Activated CD4-positive, alpha-beta T cell treated with anti-CD3 and anti-CD28 coated beads, Interleukin-2, amount 10 ng/mL, durations not matched to agents 24 days and 14 days (primary cell): ENCODE results near the gene CHRDL2. TPM values are rescaled to one million over a fixed set of nuclear protein-coding genes. Genes with fewer than 3 reads are reported as not detected.
A peak's percentile ranks its signal among the peaks of the same experiment; 100 is the strongest.

Source experiments
- DNase-seq: peaks from one replicate; pipeline ENCODE4 v3.0.0; 2022
- H3K27ac Mint-ChIP-seq: one replicate; pipeline ENCODE4 v1.8.0; 2022; ENCODE audit warnings: mild to moderate bottlenecking, mixed read lengths
- H3K27me3 Mint-ChIP-seq: one replicate; pipeline ENCODE4 v1.8.0; 2022; ENCODE audit warnings: mixed read lengths
- H3K36me3 Mint-ChIP-seq: one replicate; pipeline ENCODE4 v1.8.0; 2022; ENCODE audit warnings: low read depth, mild to moderate bottlenecking, mixed read lengths
- H3K4me1 Mint-ChIP-seq: one replicate; pipeline ENCODE4 v1.8.0; 2021; ENCODE audit warnings: mixed read lengths
- H3K4me3 Mint-ChIP-seq: one replicate; pipeline ENCODE4 v1.8.0; 2022; ENCODE audit warnings: mild to moderate bottlenecking, moderate library complexity, mixed read lengths
- H3K9me3 Mint-ChIP-seq: one replicate; pipeline ENCODE4 v1.8.0; 2021; ENCODE audit warnings: mixed read lengths
- intact Hi-C: fragments of 100-400 bp; cut with micrococcal nuclease; formaldehyde crosslinking; loops from one replicate; pipeline ENCODE4 v1.15.1; 2023
- total RNA-seq: library from RNA; stranded (reverse); gene quantifications from 2 replicates; pipeline ENCODE4 v1.2.3, GENCODE V29; 2022

CHRDL2 gene
- total RNA-seq, 1 donor from 2014 or later, result not detected

GRCh38 chr11:74736031-74736430 lies 4.8 kb upstream of the CHRDL2 start:
- intact Hi-C loops, result no loop called here
- Mint-ChIP-seq H3K4me1 (peaks cover 5% of the 10 kb centered on the region), H3K9me3 (no peaks in the 10 kb centered on the region), H3K27me3 (peaks cover 56% of the 10 kb centered on the region), H3K27ac (no peak overlapping the region), H3K4me3 (no peak overlapping the region), H3K36me3 (no peaks in the 10 kb centered on the region)
- DNase-seq, result no peak

- H3K9me3 Mint-ChIP-seq, result no peaks in the 10 kb centered on the region
- H3K36me3 Mint-ChIP-seq, result no peaks in the 10 kb centered on the region
- H3K4me3 Mint-ChIP-seq, result no peak overlapping the region
- DNase-seq, result no peak
- H3K27me3 Mint-ChIP-seq, result peaks cover 62% of the 10 kb centered on the region
- intact Hi-C loops, result no loop called here
- H3K4me1 Mint-ChIP-seq, result peaks cover 5% of the 10 kb centered on the region
- no peak overlapping the region for H3K27ac Mint-ChIP-seq
Observed at GRCh38 chr11:74735365-74735928, 4.2 kb upstream of the CHRDL2 start.

GRCh38 chr11:74734559-74734925 lies 3.3 kb upstream of the CHRDL2 start:
- Mint-ChIP-seq H3K27ac (no peak overlapping the region), H3K4me3 (no peak overlapping the region), H3K4me1 (peaks cover 2% of the 10 kb centered on the region), H3K9me3 (no peaks in the 10 kb centered on the region), H3K36me3 (no peaks in the 10 kb centered on the region), H3K27me3 (peaks cover 67% of the 10 kb centered on the region)
- intact Hi-C loops, result no loop called here
- no peak for DNase-seq

- no peak for DNase-seq
- Mint-ChIP-seq H3K27me3 (peaks cover 67% of the 10 kb centered on the region), H3K4me1 (no peaks in the 10 kb centered on the region), H3K36me3 (no peaks in the 10 kb centered on the region), H3K4me3 (no peak overlapping the region), H3K9me3 (no peaks in the 10 kb centered on the region), H3K27ac (no peak overlapping the region)
- intact Hi-C loops, result no loop called here
Observed at GRCh38 chr11:74730571-74731260, 510 bp downstream of the CHRDL2 start.

GRCh38 chr11:74729397-74729796 lies 1.8 kb downstream of the CHRDL2 start:
- Mint-ChIP-seq H3K27me3 (peaks cover 70% of the 10 kb centered on the region), H3K36me3 (no peaks in the 10 kb centered on the region), H3K4me3 (no peak overlapping the region), H3K27ac (no peak overlapping the region), H3K4me1 (no peaks in the 10 kb centered on the region), H3K9me3 (no peaks in the 10 kb centered on the region)
- intact Hi-C loops, result loop anchor here (10.0 kb wide), 2 partner anchors 115 to 275 kb away; no protein-coding TSS in a partner anchor
- no peak for DNase-seq

GRCh38 chr11:74726547-74727182 lies 4.6 kb downstream of the CHRDL2 start:
- Mint-ChIP-seq H3K36me3 (no peaks in the 10 kb centered on the region), H3K27me3 (peaks cover 56% of the 10 kb centered on the region), H3K9me3 (no peaks in the 10 kb centered on the region), H3K4me1 (no peaks in the 10 kb centered on the region), H3K27ac (no peak overlapping the region), H3K4me3 (no peak overlapping the region)
- DNase-seq, result peak; percentile 85
- intact Hi-C loops, result loop anchor here (1.0 to 10.0 kb wide), 3 partner anchors 24 to 272 kb away; no protein-coding TSS in a partner anchor

GRCh38 chr11:74725701-74726100 lies 5.5 kb downstream of the CHRDL2 start:
- Mint-ChIP-seq H3K27ac (no peak overlapping the region), H3K27me3 (peaks cover 51% of the 10 kb centered on the region), H3K9me3 (no peaks in the 10 kb centered on the region), H3K4me1 (no peaks in the 10 kb centered on the region), H3K36me3 (no peaks in the 10 kb centered on the region), H3K4me3 (no peak overlapping the region)
- intact Hi-C loops, result loop anchor here (1.0 to 10.0 kb wide), 3 partner anchors 23 to 271 kb away; no protein-coding TSS in a partner anchor
- no peak for DNase-seq

GRCh38 chr11:74723511-74723910 lies 7.7 kb downstream of the CHRDL2 start:
- no peak for DNase-seq
- intact Hi-C loops, result loop anchor here (10.0 kb wide), 2 partner anchors 109 to 269 kb away; no protein-coding TSS in a partner anchor
- H3K27me3 Mint-ChIP-seq, result peaks cover 31% of the 10 kb centered on the region
- H3K4me3 Mint-ChIP-seq, result no peak overlapping the region
- no peaks in the 10 kb centered on the region for H3K36me3 Mint-ChIP-seq
- H3K27ac Mint-ChIP-seq, result no peak overlapping the region
- H3K4me1 Mint-ChIP-seq, result no peaks in the 10 kb centered on the region
- H3K9me3 Mint-ChIP-seq, result no peaks in the 10 kb centered on the region

GRCh38 chr11:74721479-74721835 lies 9.8 kb downstream of the CHRDL2 start:
- intact Hi-C loops, result loop anchor here (10.0 kb wide), 2 partner anchors 107 to 267 kb away; no protein-coding TSS in a partner anchor
- no peaks in the 10 kb centered on the region for H3K4me1 Mint-ChIP-seq
- H3K9me3 Mint-ChIP-seq, result no peaks in the 10 kb centered on the region
- DNase-seq, result no peak
- H3K36me3 Mint-ChIP-seq, result no peaks in the 10 kb centered on the region
- no peak overlapping the region for H3K4me3 Mint-ChIP-seq
- no peak overlapping the region for H3K27ac Mint-ChIP-seq
- H3K27me3 Mint-ChIP-seq, result peaks cover 25% of the 10 kb centered on the region

- H3K4me3 Mint-ChIP-seq, result no peak overlapping the region
- intact Hi-C loops, result loop anchor here (10.0 kb wide), 2 partner anchors 106 to 266 kb away; no protein-coding TSS in a partner anchor
- no peak for DNase-seq
- no peaks in the 10 kb centered on the region for H3K36me3 Mint-ChIP-seq
- H3K9me3 Mint-ChIP-seq, result no peaks in the 10 kb centered on the region
- H3K27ac Mint-ChIP-seq, result no peak overlapping the region
- H3K27me3 Mint-ChIP-seq, result peaks cover 23% of the 10 kb centered on the region
- no peaks in the 10 kb centered on the region for H3K4me1 Mint-ChIP-seq
Observed at GRCh38 chr11:74720596-74721478, 10.4 kb downstream of the CHRDL2 start.

GRCh38 chr11:74719011-74719410 lies 12.2 kb downstream of the CHRDL2 start:
- Mint-ChIP-seq H3K36me3 (no peaks in the 10 kb centered on the region), H3K27ac (no peak overlapping the region), H3K4me3 (no peak overlapping the region), H3K4me1 (peaks cover 2% of the 10 kb centered on the region), H3K9me3 (no peaks in the 10 kb centered on the region), H3K27me3 (peaks cover 10% of the 10 kb centered on the region)
- intact Hi-C loops, result no loop called here
- no peak for DNase-seq

- Mint-ChIP-seq H3K9me3 (no peaks in the 10 kb centered on the region), H3K27me3 (peaks cover 2% of the 10 kb centered on the region), H3K27ac (no peak overlapping the region), H3K4me1 (peaks cover 2% of the 10 kb centered on the region), H3K4me3 (no peak overlapping the region), H3K36me3 (no peaks in the 10 kb centered on the region)
- DNase-seq, result no peak
- intact Hi-C loops, result no loop called here
Observed at GRCh38 chr11:74717221-74717969, 13.8 kb downstream of the CHRDL2 start.

- no peak overlapping the region for H3K4me3 Mint-ChIP-seq
- peaks cover 2% of the 10 kb centered on the region for H3K27me3 Mint-ChIP-seq
- H3K27ac Mint-ChIP-seq, result no peak overlapping the region
- peaks cover 2% of the 10 kb centered on the region for H3K4me1 Mint-ChIP-seq
- H3K36me3 Mint-ChIP-seq, result no peaks in the 10 kb centered on the region
- no peak for DNase-seq
- no peaks in the 10 kb centered on the region for H3K9me3 Mint-ChIP-seq
- intact Hi-C loops, result no loop called here
Observed at GRCh38 chr11:74714904-74715303, 16.3 kb downstream of the CHRDL2 start.
